ENCODE results near the gene GALNT9.

The GALNT9 gene

DNA sequence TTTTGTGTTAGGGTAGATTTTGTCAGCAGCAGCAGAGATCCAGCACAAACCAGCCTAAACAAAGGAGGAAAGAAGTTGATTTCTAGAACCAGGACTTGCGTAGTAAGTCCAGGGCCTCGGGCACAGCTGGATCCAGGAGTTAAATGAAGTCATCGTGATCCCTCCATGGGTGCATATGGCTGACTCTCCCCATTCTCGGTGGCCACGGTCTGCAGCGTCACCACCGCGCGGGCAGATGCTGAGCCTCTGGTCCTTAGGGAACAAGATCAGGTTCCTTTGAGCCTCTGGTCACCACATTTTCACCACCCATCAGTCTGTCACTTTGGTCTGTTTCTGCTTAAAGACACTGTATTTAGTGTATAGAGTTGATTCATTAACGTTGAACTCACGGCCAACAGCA lies 14.8 kb upstream of the GALNT9 start:
- DNase-seq (ENCODE audit: low read depth in 2 of 2) = no peak

DNA sequence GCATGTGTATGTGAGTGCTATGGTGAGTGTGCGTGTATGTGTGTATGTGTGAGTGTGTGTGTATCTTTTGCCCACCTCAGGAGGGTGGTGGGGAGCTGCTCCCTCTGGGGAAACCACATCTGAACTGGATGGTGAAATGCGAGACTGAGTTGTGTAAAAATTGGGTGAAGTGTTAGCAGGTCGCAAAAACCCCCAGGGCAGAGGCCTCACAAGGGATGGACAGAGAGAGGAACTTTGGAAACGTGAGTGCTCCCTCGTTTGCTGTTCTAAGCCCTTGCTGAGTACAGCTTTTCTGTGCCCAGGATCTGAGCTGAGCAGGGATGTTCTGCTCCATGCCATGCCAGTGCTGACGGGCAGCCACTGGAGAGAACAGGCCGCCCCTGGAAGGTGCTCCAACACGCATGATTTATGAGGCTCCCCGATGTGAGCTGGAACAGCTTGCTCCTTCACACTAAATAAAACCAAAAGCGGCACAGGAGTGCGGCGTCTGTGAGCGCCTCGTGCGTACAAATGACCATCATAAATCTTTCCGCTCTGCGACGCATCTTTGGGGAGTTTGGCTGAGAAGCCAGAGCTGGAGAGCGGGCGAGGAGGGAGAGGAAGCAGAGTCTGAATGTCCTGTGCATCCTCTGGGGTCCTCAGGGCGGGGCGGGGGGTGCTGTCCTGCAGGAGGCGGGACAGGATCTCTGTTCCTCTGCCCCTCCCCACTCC lies 14.1 kb upstream of the GALNT9 start:
- DNase-seq (ENCODE audit: low read depth in 2 of 2) = no peak

DNA sequence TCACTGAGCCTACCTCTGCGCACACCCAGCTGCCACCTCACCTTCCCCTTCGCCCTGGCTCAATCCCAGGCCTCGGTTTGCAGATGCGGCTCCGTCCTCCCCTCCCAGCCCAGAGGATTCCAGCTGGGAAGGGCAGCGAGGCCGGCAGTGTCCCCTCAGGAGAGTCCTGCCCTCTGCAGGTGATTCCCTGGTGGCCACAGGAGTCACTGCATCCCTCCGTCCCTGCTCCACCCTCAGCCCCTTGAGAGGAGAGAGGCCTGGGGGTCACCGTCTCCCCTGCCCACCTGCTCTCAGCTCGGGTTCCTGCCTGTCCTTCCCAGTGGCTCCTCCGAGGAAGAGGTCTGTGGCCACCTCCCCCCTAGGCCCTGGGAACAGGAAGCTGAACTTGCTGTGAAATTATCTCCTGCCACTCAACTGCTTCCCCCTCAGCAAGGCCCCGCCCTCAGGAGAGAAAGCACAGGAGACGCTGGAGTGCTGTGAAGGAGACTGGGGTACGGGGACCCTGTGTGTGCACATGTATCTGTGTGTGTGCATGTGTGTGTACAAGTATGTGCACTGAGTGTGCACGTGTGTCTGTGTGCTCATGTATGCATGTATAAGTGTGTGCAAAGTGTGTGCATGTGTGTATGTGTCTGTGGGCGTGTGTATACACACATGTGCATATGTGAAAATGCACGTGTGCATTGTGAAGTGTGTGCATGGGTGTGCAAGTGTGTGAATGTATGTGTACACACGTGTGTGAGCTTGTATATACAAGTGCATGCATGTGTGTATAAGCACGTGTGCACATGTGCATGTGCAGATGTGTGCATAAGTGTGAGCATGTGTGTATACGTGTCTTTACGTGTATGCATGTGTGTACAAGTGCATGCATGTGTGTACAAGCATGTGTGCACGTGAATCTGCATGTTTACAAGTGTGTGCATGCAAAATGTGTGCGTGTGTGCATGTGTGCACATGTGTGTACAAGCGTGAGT lies 13.2 kb upstream of the GALNT9 start:
- no peak for DNase-seq (ENCODE audit: low read depth in 2 of 2)

DNA sequence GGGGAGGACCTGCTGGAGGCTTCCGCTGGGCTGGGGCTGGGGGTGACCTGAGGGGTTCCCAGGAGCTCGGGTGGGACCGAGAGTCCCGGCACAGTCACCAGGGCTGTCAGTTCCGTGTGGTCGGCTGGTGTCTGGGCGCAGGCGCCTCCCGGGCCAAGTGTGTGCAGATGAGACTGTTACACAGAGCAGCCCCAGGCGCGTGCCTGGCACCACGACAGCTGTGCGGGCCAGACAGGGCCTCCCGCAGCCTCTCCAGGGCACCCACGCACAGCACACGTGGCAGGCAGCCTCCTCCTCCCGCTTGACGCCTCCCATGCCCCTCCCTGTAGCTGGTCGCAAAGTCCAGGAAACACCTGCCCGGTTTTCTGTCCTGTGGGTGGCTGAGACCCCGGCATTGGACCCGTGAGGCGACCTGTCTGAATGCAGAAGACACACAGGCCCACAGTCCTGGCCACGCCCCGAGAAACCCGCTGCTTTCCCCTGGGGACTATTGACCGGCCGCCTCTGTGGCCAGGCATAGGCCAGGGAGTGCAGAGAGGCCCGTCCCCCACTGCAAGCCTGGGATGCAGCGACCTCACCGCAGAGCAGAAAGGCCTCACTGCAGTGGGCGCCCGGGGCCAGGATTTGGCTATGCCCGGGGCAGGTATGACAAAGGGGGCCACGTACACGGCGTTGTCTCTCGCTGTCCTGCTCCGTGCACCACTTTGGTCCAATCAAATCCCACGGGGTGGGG lies 12.1 kb upstream of the GALNT9 start:
- no peak for DNase-seq (ENCODE audit: low read depth in 2 of 2)

DNA sequence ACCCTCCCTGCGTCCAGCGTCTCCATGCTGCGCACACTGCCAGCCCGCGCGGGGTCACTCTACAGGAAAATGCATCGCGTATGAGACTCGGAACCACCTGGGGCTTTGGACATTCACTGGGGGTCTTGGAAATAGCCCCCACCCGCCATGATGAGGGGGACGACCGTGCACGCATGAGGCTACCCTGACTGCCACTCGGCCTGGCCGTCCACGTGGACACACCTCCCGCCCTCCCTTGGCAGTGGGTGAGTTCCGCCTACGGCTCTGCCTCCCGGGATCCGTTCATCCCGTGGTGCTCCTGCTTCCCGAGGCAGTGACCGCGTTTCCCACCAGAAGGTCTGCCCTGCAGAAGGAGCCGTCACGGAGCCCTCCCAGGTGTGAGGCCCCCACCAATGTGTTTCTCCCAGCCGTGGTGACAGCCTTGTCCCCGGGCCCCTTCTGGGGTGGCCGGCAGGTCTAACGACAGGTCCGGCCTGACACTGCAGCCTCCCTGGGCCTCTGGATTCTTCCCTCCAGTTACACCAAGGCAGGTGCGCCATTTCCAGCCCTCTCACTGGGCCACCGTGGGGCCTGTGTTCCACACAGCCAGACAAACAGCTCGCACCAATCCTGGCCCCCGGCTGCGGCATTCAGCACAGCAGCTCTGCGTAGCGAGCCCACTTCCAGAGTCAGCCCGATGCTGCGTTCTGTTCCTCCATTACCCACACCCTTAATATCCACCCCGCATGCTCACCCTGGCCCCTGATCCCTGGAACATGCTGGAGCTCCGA lies 11.1 kb upstream of the GALNT9 start:
- no peak for DNase-seq (ENCODE audit: low read depth in 2 of 2)

DNA sequence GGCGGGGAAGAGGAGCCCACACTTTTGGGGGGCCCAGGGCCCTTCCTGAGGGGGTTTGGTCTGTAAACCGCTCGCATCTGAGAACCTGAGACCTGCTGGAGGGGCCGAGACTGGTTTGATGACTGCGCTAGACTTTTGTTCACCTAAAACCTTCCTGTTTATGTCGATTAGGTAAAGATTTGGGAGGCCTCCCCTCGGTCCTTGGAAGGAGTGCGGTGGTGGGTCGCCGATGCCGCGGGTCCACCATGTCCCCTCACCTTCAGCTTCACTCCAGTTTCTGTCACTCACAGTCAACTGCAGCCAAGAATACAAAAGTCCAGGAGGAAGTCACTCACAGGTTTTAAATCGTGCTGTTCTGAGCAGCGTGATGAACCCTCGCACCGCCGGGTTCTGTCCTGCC lies 10.5 kb upstream of the GALNT9 start:
- no peak for DNase-seq (ENCODE audit: low read depth in 2 of 2)

DNA sequence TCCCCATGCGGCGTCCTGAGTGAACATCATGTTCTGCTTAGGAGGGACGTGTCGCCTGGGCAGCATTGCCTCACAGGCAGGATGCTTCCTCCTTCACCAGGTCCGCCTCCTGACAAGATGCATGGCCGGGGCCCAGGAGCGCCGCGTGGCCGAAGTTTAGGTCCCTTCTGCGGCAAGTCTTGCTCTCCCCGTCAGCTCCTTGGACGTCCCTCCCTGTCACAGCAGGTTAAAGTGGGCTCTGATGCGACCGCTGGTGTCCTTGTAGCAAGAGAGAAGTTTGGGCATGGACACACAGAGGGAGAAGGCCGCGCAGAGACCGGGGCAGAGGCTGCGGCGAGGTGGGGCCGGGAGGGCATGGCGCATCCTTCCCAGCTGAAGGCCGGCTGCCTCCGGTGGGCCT lies 9.4 kb upstream of the GALNT9 start:
- DNase-seq (ENCODE audit: low read depth in 2 of 2) = no peak

DNA sequence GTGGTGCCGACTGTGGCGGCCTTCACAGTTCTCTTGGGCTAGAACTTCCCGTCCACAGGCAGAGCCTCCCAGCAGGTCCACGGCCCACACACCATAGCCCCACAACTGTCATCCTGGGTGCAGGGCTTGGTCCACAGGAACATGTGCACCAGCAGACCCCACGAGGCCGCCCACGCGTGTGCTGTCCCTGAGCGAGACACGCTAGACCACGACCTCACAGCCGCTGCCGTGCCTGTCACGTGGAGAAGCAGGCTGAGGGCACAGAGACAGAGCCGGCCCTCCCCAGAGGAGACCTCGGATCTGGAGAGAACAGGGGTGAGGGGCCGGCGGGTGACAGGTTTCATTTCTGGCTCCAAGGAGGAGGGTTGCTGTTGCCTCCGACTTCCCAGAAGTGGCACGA lies 8.9 kb upstream of the GALNT9 start:
- no peak for DNase-seq (ENCODE audit: low read depth in 2 of 2)

DNA sequence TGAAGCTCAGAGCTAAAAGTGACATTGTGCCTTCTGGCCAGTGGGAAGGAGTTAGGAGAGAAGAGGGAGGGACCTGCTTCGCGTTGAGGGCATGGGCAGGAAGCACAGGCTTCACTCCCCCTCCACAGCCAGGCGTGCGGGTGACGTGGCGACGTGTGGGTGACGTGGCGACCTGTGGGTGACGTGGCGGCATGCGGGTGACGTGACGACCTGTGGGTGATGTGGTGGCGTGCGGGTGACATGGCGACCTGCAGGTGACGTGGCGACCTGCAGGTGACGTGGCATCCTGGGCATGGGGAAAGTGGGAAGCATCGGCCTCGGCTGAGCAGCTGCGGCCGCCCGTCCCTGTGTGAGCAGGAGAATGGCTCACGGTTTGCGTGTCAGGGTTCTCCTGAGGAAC lies 8.2 kb upstream of the GALNT9 start:
- no peak for DNase-seq (ENCODE audit: low read depth in 2 of 2)

DNA sequence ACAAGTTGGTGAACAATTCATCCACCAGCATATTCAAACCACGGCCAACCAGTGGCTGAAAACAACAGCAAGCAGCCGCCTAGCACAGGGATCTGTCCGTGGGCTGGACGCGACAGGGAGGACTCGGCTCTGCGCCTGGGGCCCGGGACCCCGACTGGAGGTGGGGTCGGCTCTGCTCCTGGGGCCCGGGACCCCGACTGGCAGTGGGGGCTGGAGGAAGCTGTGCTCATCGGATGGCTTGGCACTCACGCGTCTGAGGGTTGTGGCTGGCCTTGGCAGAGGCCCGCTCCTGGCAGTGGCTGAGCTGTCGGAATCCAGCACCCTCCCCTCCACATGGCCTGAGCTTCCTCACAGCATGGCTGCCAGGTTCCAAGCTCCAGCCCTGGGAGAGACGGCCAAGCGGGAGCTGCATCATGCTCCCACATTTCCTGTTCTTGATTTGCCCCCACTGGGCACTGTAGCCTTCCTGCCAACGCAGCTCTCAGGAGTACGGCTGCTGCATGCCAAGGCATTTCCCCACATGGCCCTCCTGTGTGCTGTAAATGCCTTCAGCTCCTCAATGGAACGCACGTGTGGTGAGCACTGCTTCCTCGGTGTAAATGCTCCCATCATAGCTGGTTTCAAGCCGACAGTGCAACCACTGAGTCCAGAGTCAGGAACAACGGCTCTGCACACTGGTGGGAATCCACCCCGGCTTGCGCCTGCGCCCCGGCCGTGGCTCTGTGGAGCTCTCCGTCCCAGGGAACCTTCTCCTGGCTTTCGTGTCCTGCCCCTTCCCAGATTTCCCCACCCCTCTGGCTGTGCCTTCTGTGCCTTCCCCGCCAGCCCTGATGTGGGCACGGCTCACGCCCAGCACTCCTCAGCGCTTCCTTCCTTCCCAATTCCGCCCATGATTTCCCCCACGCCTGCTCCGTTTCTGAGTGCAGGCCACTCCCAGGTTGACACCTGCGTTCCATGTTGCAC lies 7.3 kb upstream of the GALNT9 start:
- no peak for DNase-seq (ENCODE audit: low read depth in 2 of 2)

DNA sequence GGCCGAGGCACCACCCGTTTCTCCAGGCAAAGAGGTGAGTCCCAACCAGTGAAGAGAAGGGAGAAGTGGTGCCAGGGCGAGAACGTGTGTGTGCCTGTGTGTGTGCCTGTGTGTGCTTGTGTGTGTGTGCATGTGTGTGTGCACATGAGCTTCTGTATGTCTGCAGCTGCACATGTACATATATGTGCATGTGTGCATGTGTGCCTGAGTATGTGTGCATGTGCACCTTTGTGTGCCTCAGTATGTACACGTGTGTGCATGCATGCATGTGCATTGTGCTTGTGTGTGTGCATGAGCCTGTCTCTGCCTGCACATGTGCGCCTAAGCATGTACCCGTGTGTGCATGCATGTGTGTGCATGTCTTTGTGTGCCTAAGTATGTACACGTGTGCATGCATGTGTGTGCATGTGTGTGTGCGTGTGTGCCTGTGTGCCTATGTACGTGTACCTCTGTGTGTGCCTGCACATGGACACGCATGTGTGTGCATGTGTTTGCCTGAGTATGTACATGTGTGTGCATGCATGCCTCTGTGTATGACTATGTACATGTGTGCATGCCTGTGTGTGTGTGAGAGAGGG lies 5.9 kb upstream of the GALNT9 start:
- no peak for DNase-seq (ENCODE audit: low read depth in 2 of 2)

DNA sequence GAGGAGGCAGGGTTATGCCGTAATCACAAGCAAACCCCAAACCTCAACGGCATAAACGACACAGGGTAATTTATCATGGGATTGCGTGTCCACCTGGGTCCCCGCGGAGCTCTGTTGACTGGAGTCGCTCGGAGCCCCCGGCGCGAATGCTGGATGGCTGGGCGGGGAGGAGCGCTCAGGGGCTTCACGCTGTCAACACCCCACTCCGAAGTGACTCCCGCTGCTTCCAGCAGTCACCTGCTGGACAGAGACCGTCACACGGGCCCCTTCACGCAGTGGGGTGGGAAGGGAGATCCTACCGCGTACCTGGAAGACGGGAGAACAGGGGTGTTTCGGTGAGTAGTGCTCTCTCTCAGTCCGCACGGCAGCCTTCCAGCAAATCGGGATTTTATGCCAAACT lies 4.4 kb upstream of the GALNT9 start:
- DNase-seq (ENCODE audit: low read depth in 2 of 2) = no peak

DNA sequence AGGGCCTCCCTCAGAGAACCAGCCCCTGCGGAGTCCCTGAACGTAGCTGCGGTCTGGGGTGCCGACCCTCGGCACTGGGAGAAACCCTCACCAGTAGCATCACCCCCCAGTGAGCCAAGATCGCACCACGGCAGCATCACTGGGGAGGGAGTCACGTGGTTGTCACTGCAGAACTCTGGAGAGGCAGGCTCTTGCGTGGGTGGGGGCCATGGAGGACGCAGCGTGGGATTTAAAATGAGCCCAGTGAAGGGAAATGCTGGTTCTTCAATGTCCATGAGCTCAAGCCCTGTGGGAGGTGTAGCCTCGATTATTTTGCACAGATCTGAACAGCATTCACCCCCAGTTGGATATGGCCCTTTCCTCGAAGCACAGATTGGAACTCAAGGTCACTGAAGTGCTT lies 3.9 kb upstream of the GALNT9 start:
- DNase-seq (ENCODE audit: low read depth in 2 of 2) = no peak

DNA sequence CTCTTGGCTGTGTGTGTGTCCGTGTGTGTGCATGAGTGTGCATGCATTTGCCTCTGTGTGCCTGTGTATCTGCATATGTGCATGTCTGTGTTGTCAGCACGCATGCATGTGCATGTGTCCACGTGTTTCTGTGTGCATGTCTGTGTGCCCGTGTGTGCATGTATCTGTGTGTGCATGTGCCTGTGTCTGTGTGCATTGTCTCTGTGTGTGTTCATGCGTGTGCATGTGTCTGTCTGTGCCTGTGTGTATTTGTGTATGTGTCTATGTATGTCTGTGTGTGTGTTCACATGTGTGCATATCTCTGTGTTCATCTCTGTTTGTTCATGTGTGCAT lies 1.1 kb upstream of the GALNT9 start:
- no peak for DNase-seq (ENCODE audit: low read depth in 2 of 2)

DNA sequence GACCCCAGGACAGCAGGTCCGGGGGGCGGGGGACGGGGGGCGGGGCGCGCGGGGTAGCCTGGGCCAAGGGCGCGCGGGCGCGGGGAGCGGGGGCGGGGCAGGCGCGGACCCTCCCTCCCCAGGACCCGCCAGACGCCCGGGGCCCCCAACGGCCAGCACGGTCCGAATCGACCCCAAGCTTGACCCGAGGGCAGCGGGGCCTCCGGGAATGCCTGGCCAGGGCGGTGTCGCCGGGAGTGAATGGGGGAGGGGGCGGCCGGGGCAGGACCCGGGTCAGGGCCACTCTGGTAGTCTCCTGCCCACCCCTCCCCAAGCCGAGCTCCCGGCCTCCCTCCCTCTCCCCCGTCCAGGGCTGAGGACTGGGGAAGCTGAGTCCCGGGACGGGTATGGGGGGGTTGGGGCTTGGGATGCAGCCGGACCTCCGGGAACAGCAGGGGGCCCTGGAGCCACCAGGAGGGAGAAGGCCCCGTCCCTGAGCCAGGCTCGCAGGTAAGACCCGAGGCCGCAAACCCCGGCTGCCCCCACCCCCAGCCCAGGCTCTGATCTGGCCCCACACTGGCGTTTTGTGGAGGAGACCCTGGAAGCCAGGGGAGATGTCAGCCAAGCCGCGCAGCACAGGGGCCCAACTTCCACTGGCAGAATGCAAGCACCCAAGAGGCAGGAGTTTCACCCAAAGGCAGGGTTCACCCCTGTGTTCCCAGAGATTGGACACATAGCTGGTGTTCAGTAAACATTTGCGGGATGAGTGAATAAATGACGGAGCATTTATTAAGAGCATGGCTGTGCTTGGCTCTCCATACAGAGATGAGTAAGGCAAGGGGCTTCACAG lies 545 bp upstream of the GALNT9 start:
- DNase-seq (ENCODE audit: low read depth in 2 of 2) = no peak

DNA sequence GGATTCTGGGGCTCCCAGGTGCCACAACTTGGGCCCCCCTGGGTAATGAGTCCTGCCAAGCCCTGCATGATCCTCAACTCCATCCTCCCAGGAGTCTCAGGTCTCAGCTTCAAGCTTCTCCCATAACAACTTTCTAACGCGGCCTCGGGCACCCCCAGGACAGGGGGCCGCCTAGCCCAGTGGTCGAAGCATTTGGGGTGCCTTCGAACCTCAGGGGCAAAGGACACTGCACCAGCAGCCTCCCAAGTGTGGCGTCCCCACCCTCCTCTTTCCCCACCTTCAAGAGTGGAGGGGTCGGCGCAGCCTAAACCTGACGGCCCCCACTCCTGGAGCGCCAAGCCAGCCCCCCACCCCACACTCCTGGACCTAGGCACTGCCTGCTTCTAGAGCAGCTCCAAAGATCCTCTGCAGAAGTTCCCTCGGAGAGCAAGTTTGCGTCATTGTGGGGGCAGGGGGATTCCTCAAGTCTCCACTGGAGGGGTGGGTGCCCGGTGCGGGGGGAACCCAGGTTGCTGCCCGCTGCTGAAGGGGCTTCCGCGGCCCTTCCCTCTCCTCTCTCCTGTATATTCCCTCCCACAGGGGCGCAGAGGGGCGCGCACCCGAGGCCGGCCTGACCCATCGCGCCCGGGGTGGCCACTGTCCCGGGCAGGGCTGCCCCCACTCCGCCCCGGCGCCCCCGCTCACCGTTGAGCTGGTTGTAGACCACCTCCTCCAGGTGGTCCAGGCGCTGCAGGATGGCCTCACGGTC lies 933 bp downstream of the GALNT9 start:
- no peak for DNase-seq (ENCODE audit: low read depth in 2 of 2)

DNA sequence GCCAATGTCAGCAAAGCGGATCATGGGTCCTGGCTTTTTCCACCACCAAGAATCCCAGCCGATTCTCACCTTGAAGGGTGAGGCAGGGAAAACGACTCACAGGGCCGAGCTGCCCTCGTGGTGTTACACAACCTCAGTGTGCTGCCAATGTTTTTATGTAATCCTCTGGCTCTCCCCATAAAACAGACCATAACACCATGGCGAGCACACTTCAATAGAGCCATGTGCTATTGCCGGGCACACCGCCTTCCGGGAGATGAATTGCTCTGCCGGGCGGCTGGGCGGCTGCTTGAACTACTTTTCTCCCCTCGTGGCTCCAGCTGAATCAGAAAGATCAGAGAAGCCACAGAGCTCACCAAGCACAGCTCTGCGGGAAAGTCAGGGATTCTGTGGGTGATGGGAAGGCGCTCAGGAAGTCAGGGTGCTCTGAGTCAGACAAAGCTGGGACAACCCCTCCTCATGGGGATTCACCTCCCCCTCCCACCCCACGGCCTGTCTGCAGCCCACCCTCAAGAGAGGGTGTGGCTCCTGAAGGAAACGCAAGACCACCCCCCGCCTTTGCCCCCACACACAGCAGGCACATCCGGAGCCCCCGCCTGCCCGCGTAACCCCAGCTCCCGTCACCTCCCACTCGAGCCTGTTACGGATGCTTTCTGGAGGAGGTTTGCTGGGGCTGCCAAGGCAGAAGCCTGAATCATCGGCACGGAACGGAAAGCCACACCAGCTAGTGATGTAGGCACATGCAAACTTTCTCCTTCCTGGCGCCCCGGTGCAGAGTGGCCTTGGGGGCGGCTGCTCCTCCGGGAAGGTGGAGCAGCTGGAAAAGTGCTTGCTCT lies 1.8 kb downstream of the GALNT9 start:
- no peak for DNase-seq (ENCODE audit: low read depth in 2 of 2)

DNA sequence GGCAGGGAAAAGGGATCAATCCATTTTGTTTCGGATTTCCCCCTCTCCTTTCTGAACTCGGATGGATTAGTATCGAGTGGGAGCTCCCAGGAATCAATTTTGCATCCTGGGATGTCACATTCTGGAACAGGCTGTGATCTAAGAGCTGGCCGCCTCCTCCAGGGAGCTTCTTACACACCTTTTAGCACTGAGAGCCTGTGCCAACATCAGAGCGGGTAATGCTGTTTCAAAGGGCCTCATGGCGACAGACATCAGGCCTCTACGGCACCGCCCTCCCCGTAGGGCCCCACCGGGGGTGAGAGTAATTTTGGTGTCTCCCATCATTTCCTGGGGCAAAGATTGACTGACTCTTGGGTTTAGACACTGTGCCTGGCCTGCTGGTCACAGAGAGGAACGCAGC lies 2.7 kb downstream of the GALNT9 start:
- no peak for DNase-seq (ENCODE audit: low read depth in 2 of 2)
